ENCODE data around the gene CAPN5. TPM values are rescaled to one million over a fixed set of nuclear protein-coding genes. Genes with fewer than 3 reads are reported as not detected.

CAPN5 gene
- total and polyA plus RNA-seq, 2 donors (not counting 1 experiment from before 2014, with no cell fraction given): 17.5 to 20.4 TPM

- Histone ChIP-seq H3K79me2 (ENCODE audit: control insufficient read depth, insufficient read depth, low read length) (no peaks in the 10 kb centered on the region), H3K9ac (ENCODE audit: insufficient read depth, low read length) (no peak overlapping the region), H4K20me1 (ENCODE audit: control insufficient read depth, extremely low read depth, insufficient read depth, low read length) (no peaks in the 10 kb centered on the region), H3K27me3 (ENCODE audit: control insufficient read depth, insufficient read depth, low read length) (no peaks in the 10 kb centered on the region), H3K9me3 (ENCODE audit: control insufficient read depth, insufficient read depth, low read depth, low read length) (no peaks in the 10 kb centered on the region), H3K27ac (ENCODE audit: insufficient read depth, low read length) (no peak overlapping the region), H3K4me2 (ENCODE audit: extremely low read depth, insufficient read depth, low read length) (no peak overlapping the region), H3K36me3 (ENCODE audit: control insufficient read depth, insufficient read depth, low read length) (peaks cover 11% of the 10 kb centered on the region), H3K4me1 (ENCODE audit: control insufficient read depth, extremely low read depth, insufficient read depth, low read length) (no peaks in the 10 kb centered on the region), H3K4me3 (replicated peaks in 1 of 4; ENCODE audit: control extremely low read depth in 1 of 4, insufficient read depth in 1 of 4, low read depth in 3 of 4, low read length in 4 of 4) (no peak overlapping the region), H2AFZ (ENCODE audit: low read length) (no peak overlapping the region)
- no peak for DNase-seq (ENCODE audit: low read depth in 2 of 2)
- no peak for TF ChIP-seq CTCF (conservative IDR thresholded peaks at IDR 0.05 in 1 of 2, IDR thresholded peaks at IDR 0.05 in 1 of 2; ENCODE audit: low read depth in 1 of 2, low read length in 2 of 2)
- TF ChIP-seq EZH2 (IDR thresholded peaks at IDR 0.05; ENCODE audit: low read length, missing control alignments): no peak
These were observed 50.7 kb downstream of the CAPN5 start for GRCh38 chr11:77117492-77117891.

DNA sequence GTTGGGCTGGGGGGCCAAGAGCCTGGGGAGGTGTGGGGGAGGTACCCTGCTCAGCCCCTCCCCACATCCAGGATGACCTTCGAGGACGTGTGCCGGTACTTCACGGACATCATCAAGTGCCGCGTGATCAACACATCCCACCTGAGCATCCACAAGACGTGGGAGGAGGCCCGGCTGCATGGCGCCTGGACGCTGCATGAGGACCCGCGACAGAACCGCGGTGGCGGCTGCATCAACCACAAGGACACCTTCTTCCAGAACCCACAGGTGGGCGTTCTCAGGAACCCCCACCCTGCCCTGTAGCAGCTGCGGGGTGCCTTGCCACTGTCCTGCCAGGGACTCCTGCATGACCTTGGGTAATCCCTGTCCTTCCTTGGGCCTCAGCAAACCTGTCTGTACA is 51.3 kb downstream of the CAPN5 start:
- Histone ChIP-seq H3K79me2 (ENCODE audit: control insufficient read depth, insufficient read depth, low read length) (no peaks in the 10 kb centered on the region), H3K27ac (ENCODE audit: insufficient read depth, low read length) (no peak overlapping the region), H3K9ac (ENCODE audit: insufficient read depth, low read length) (no peak overlapping the region), H2AFZ (ENCODE audit: low read length) (no peak overlapping the region), H3K4me2 (ENCODE audit: extremely low read depth, insufficient read depth, low read length) (no peak overlapping the region), H3K27me3 (ENCODE audit: control insufficient read depth, insufficient read depth, low read length) (no peaks in the 10 kb centered on the region), H3K4me3 (replicated peaks in 1 of 4; ENCODE audit: control extremely low read depth in 1 of 4, insufficient read depth in 1 of 4, low read depth in 3 of 4, low read length in 4 of 4) (no peak overlapping the region), H3K36me3 (ENCODE audit: control insufficient read depth, insufficient read depth, low read length) (peaks cover 11% of the 10 kb centered on the region), H3K4me1 (ENCODE audit: control insufficient read depth, extremely low read depth, insufficient read depth, low read length) (no peaks in the 10 kb centered on the region), H3K9me3 (ENCODE audit: control insufficient read depth, insufficient read depth, low read depth, low read length) (no peaks in the 10 kb centered on the region), H4K20me1 (ENCODE audit: control insufficient read depth, extremely low read depth, insufficient read depth, low read length) (no peaks in the 10 kb centered on the region)
- no peak for TF ChIP-seq EZH2 (IDR thresholded peaks at IDR 0.05; ENCODE audit: low read length, missing control alignments)
- TF ChIP-seq CTCF (conservative IDR thresholded peaks at IDR 0.05 in 1 of 2, IDR thresholded peaks at IDR 0.05 in 1 of 2; ENCODE audit: low read depth in 1 of 2, low read length in 2 of 2): no peak
- no peak for DNase-seq (ENCODE audit: low read depth in 2 of 2)

DNA sequence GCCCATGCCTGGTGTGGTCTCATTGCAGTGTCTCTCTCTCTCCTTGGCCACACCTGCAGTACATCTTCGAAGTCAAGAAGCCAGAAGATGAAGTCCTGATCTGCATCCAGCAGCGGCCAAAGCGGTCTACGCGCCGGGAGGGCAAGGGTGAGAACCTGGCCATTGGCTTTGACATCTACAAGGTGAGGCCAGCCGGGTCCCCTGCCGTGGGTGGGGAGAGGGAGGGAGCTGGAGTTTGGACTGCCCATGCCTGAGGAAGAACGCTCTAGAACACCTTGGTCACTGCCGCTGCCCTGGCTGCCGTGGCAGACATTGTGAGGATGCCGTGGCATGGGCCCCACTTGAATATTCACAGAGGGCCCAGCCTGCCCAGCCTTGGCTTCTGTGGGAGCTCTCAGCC is 52.2 kb downstream of the CAPN5 start:
- Histone ChIP-seq H3K79me2 (ENCODE audit: control insufficient read depth, insufficient read depth, low read length) (no peaks in the 10 kb centered on the region), H2AFZ (ENCODE audit: low read length) (no peak overlapping the region), H3K9ac (ENCODE audit: insufficient read depth, low read length) (no peak overlapping the region), H3K27me3 (ENCODE audit: control insufficient read depth, insufficient read depth, low read length) (no peaks in the 10 kb centered on the region), H3K4me1 (ENCODE audit: control insufficient read depth, extremely low read depth, insufficient read depth, low read length) (no peaks in the 10 kb centered on the region), H3K36me3 (ENCODE audit: control insufficient read depth, insufficient read depth, low read length) (peaks cover 12% of the 10 kb centered on the region), H3K27ac (ENCODE audit: insufficient read depth, low read length) (no peak overlapping the region), H3K9me3 (ENCODE audit: control insufficient read depth, insufficient read depth, low read depth, low read length) (no peaks in the 10 kb centered on the region), H3K4me3 (replicated peaks in 1 of 4; ENCODE audit: control extremely low read depth in 1 of 4, insufficient read depth in 1 of 4, low read depth in 3 of 4, low read length in 4 of 4) (no peak overlapping the region), H4K20me1 (ENCODE audit: control insufficient read depth, extremely low read depth, insufficient read depth, low read length) (no peaks in the 10 kb centered on the region), H3K4me2 (ENCODE audit: extremely low read depth, insufficient read depth, low read length) (no peak overlapping the region)
- DNase-seq (ENCODE audit: low read depth in 2 of 2): no peak
- TF ChIP-seq CTCF (conservative IDR thresholded peaks at IDR 0.05 in 1 of 2, IDR thresholded peaks at IDR 0.05 in 1 of 2; ENCODE audit: low read depth in 1 of 2, low read length in 2 of 2) (no peak), EZH2 (IDR thresholded peaks at IDR 0.05; ENCODE audit: low read length, missing control alignments) (no peak)

Measured in fibroblast of lung (primary cell).